GM19395 (cell line): ENCODE results near the gene FLG2.
"Not testable (repeated sequence)": the region's sequence is repeated elsewhere in the genome, so short reads cannot be mapped to it uniquely, and the experiment has no call there.

Experiments
- ATAC-seq: cut with Tn5 transposase; IDR thresholded peaks from one replicate; pipeline ENCODE4 v1.9.1; 2021; ENCODE audit warnings: mild to moderate bottlenecking, moderate library complexity; ENCODE audit not compliant: unreplicated experiment

FLG2 gene

GRCh38 chr1:152313319-152313801 lies 46.4 kb downstream of the FLG2 start:
- no peak for ATAC-seq

- ATAC-seq: not testable (repeated sequence)
Observed at GRCh38 chr1:152312169-152312568, 47.6 kb downstream of the FLG2 start.

- ATAC-seq: no peak
Observed at GRCh38 chr1:152309955-152310354, 49.9 kb downstream of the FLG2 start.

GRCh38 chr1:152309320-152309901 lies 50.4 kb downstream of the FLG2 start:
- ATAC-seq: not testable (repeated sequence)

GRCh38 chr1:152308758-152309157 lies 51.0 kb downstream of the FLG2 start:
- ATAC-seq: not testable (repeated sequence)

- ATAC-seq: not testable (repeated sequence)
Observed at GRCh38 chr1:152307970-152308369, 51.8 kb downstream of the FLG2 start.

- ATAC-seq: not testable (repeated sequence)
Observed at GRCh38 chr1:152306123-152306522, 53.7 kb downstream of the FLG2 start.

GRCh38 chr1:152304773-152305172 lies 55.0 kb downstream of the FLG2 start:
- ATAC-seq: not testable (repeated sequence)

GRCh38 chr1:152303139-152303872 lies 56.5 kb downstream of the FLG2 start:
- not testable (repeated sequence) for ATAC-seq
